HepG2 (cell line): ENCODE results near the gene TANGO2. TPM values are rescaled to one million over a fixed set of nuclear protein-coding genes. Genes with fewer than 3 reads are reported as not detected.

Experiments
- ATAC-seq: fragments of 200-7000 bp; cut with Tn5 transposase; 3 replicates; pipeline ENCODE4 v1.9.1; 2020; ENCODE audit warnings: mild to moderate bottlenecking, moderate library complexity
- BruUV-seq: library from RNA; stranded (reverse); fragments of 400-500 nt; replicated peaks from 2 replicates; lab custom pipeline; 2021; lab: Mats Ljungman, UMichigan
- CTCF ChIA-PET: fragments of 300-600 bp; formaldehyde crosslinking; extraction: SDS; loops from one replicate; lab custom pipeline; 2021; ENCODE audit warnings: low total read pairs, inconsistent platforms, low intra/inter-chr PET ratio; lab: Yijun Ruan, JAX
- POLR2A ChIA-PET: fragments of 350-600 bp; sonication (Branson Sonifier 250); formaldehyde crosslinking; loops from one replicate; lab custom pipeline; 2020; ENCODE audit warnings: antibody characterized with exemption, inconsistent platforms; lab: Yijun Ruan, JAX
- DNase-seq: peaks from one replicate; pipeline ENCODE4 v3.0.0-alpha.2; 2015; ENCODE audit warnings: low spot score
- FAIRE-seq: peaks from 3 replicates; lab custom pipeline; 2011; peaks lifted over from hg19 to GRCh38; lab: Jason Lieb, UNC
- H2AFZ ChIP-seq: one replicate; pipeline ENCODE4 v1.6.1; 2011; ENCODE audit warnings: low read length, inconsistent platforms
- H3K27ac ChIP-seq: fragments of 300-600 bp; 3 replicates; pipeline ENCODE4 v1.8.0; 2011; ENCODE audit warnings: mixed run types, mild to moderate bottlenecking, mixed read lengths, low read length, inconsistent platforms; ENCODE audit not compliant: insufficient read depth; ENCODE audit errors: extremely low read length
- H3K27me3 ChIP-seq, 2 experiments: fragments of 200-600 bp in 1 of 2; 2 replicates in 1 of 2; 3 replicates in 1 of 2; pipeline versions ENCODE4 v1.6.0 to v1.8.0; 2011; ENCODE audit warnings: low read length in 2 of 2, mild to moderate bottlenecking in 2 of 2, moderate library complexity in 2 of 2, inconsistent platforms in 1 of 2; ENCODE audit not compliant: insufficient read depth in 2 of 2, control insufficient read depth in 1 of 2
- H3K36me3 ChIP-seq, 2 experiments: fragments of 200-600 bp in 1 of 2; replicated peaks in 1 of 2; 2 replicates in 1 of 2; 3 replicates in 1 of 2; pipeline versions ENCODE4 v1.5.1 to v1.8.0; 2011; ENCODE audit warnings: low read length in 2 of 2, inconsistent platforms in 1 of 2; ENCODE audit not compliant: insufficient read depth in 2 of 2, control insufficient read depth in 1 of 2
- H3K4me1 ChIP-seq: 2 replicates; pipeline ENCODE4 v1.5.1; 2012; ENCODE audit warnings: low read length, inconsistent platforms; ENCODE audit not compliant: insufficient read depth
- H3K4me2 ChIP-seq: 2 replicates; pipeline ENCODE4 v1.6.0; 2011; ENCODE audit warnings: low read depth, low read length, inconsistent platforms
- H3K4me3 ChIP-seq, 3 experiments: fragments of 200-600 bp in 1 of 3; sonication (generic), shearing (Covaris generic) in 1 of 3; replicated peaks in 1 of 3; 2 replicates each; pipeline ENCODE4 v1.5.1; 2011 to 2016; ENCODE audit warnings: low read length in 3 of 3, inconsistent platforms in 2 of 3, low read depth in 2 of 3, mild to moderate bottlenecking in 2 of 3, control low read depth in 1 of 3, mixed read lengths in 1 of 3; ENCODE audit not compliant: insufficient read depth in 1 of 3
- H3K79me2 ChIP-seq: one replicate; pipeline ENCODE4 v1.6.1; 2011; ENCODE audit warnings: low read length, inconsistent platforms; ENCODE audit not compliant: insufficient read depth
- H3K9ac ChIP-seq: 2 replicates; pipeline ENCODE4 v1.6.0; 2011; ENCODE audit warnings: mild to moderate bottlenecking, low read depth, low read length, inconsistent platforms; ENCODE audit not compliant: insufficient read depth
- H3K9me3 ChIP-seq: 2 replicates; pipeline ENCODE4 v1.5.1; 2012; ENCODE audit warnings: mild to moderate bottlenecking, low read length
- H4K20me1 ChIP-seq: 2 replicates; pipeline ENCODE4 v1.6.0; 2011; ENCODE audit warnings: inconsistent platforms, mild to moderate bottlenecking, low read length, moderate library complexity; ENCODE audit not compliant: insufficient read depth
- AGO2 ChIP-seq: fragments of 200-400 bp; formaldehyde crosslinking; optimal IDR thresholded peaks from 2 replicates; pipeline ENCODE3; 2017; ENCODE audit warnings: mild to moderate bottlenecking, low read depth, low read length, moderate library complexity
- CENPT ChIP-seq: sonication (generic); formaldehyde crosslinking; IDR thresholded peaks from 2 replicates; pipeline ENCODE4 v1.8.0; 2022; ENCODE audit warnings: low read depth, mild to moderate bottlenecking, moderate library complexity, missing genetic modification reagents
- MAFK ChIP-seq, 2 experiments: IDR thresholded peaks in 1 of 2; conservative IDR thresholded peaks in 1 of 2; 2 replicates each; pipeline ENCODE4 v1.6.1; 2011; ENCODE audit warnings: improper control_type of control experiment in 2 of 2, low read length in 2 of 2
- MBNL3 ChIP-seq: fragments of 250-450 bp; sonication (Bioruptor Pico); conservative IDR thresholded peaks from 2 replicates; pipeline ENCODE4 v1.8.0; 2022; ENCODE audit warnings: mild to moderate bottlenecking, inconsistent platforms
- MED13 ChIP-seq: sonication (generic); formaldehyde crosslinking; IDR thresholded peaks from 2 replicates; pipeline ENCODE4 v1.5.0; 2020; ENCODE audit warnings: missing genetic modification reagents
- MIER3 ChIP-seq: IDR thresholded peaks from 2 replicates; pipeline ENCODE4 v1.6.1; 2016; ENCODE audit warnings: missing compliant biosample characterization, borderline replicate concordance
- RORA ChIP-seq: sonication (generic); formaldehyde crosslinking; IDR thresholded peaks from 2 replicates; pipeline ENCODE4 v1.5.0; 2020; ENCODE audit warnings: mild to moderate bottlenecking, missing genetic modification reagents, moderate library complexity
- SOX5 ChIP-seq: IDR thresholded peaks from 2 replicates; pipeline ENCODE4 v1.6.1; 2016; ENCODE audit warnings: borderline replicate concordance
- TRIM24 ChIP-seq: sonication (generic); formaldehyde crosslinking; IDR thresholded peaks from 2 replicates; pipeline ENCODE4 v1.8.0; 2022; ENCODE audit warnings: mild to moderate bottlenecking, missing genetic modification reagents
- ZBTB21 ChIP-seq: sonication (generic); formaldehyde crosslinking; IDR thresholded peaks from 2 replicates; pipeline ENCODE4 v1.4.0; 2020; ENCODE audit warnings: missing genetic modification reagents
- ZIK1 ChIP-seq: sonication (generic); formaldehyde crosslinking; IDR thresholded peaks from 2 replicates; pipeline ENCODE4 v1.5.0; 2020; ENCODE audit warnings: mild to moderate bottlenecking, low read depth, missing genetic modification reagents, borderline replicate concordance
- ZNF264 ChIP-seq: sonication (generic); formaldehyde crosslinking; IDR thresholded peaks from 2 replicates; pipeline ENCODE4 v1.4.0; 2020; ENCODE audit warnings: missing genetic modification reagents
- ZNF451 ChIP-seq: sonication (generic); formaldehyde crosslinking; IDR thresholded peaks from 2 replicates; pipeline ENCODE4 v1.5.0; 2020; ENCODE audit warnings: mild to moderate bottlenecking, missing genetic modification reagents
- ZNF460 ChIP-seq: sonication (generic); formaldehyde crosslinking; IDR thresholded peaks from 2 replicates; pipeline ENCODE4 v1.5.1; 2020; ENCODE audit warnings: missing genetic modification reagents, mild to moderate bottlenecking, borderline replicate concordance
- ZNF766 ChIP-seq: sonication (generic); formaldehyde crosslinking; IDR thresholded peaks from 2 replicates; pipeline ENCODE4 v1.5.0; 2020; ENCODE audit warnings: missing genetic modification reagents, borderline replicate concordance
- WGBS: methylation state at CpG from one replicate; pipeline ENCODE4 v1.1.6; 2017; ENCODE audit warnings: low lambda C conversion rate; 5-methylcytosine and 5-hydroxymethylcytosine counted together
- in situ Hi-C: cut with HindIII; loops from 2 replicates; pipeline ENCODE4 v1.10.0; 2017; ENCODE audit warnings: low pct_unique_long_range_greater_than_20kb; ENCODE audit not compliant: extremely low pct_ligation_motif_present
- intact Hi-C: fragments of 100-400 bp; cut with micrococcal nuclease; formaldehyde crosslinking; loops from one replicate; pipeline ENCODE4 v1.10.0; 2022; ENCODE audit not compliant: unreplicated experiment
- polyA plus RNA-seq, 8 experiments: library from polyadenylated mRNA; depleted of rRNA in 3 of 8; stranded (reverse) in 7 of 8; unstranded in 1 of 8; fragments of >200 nt; fragmentation: Illumina TruSeq in 4 of 8; extraction: Trizol in 4 of 8; gene quantifications; 2 replicates each; pipeline versions ENCODE4 v1.2.1 to v1.2.3, GENCODE V29; 2011 to 2016; ENCODE audit warnings: low read depth in 4 of 8, missing spikeins in 1 of 8, mixed read lengths in 1 of 8; ENCODE audit not compliant: insufficient read depth in 1 of 8
- total RNA-seq, 5 experiments: library from RNA; depleted of rRNA; stranded (reverse); fragments of >200 nt; fragmentation: Illumina TruSeq; extraction: Trizol; gene quantifications; 2 replicates each; pipeline ENCODE4 v1.2.3, GENCODE V29; 2016; ENCODE audit warnings: low read depth in 1 of 5

Gene TANGO2
- total and polyA plus RNA-seq, 2 of the 13 experiments (the other 11 are each of a cell fraction or from before 2014, with no cell fraction given): 12.9 to 14.8 TPM

DNA sequence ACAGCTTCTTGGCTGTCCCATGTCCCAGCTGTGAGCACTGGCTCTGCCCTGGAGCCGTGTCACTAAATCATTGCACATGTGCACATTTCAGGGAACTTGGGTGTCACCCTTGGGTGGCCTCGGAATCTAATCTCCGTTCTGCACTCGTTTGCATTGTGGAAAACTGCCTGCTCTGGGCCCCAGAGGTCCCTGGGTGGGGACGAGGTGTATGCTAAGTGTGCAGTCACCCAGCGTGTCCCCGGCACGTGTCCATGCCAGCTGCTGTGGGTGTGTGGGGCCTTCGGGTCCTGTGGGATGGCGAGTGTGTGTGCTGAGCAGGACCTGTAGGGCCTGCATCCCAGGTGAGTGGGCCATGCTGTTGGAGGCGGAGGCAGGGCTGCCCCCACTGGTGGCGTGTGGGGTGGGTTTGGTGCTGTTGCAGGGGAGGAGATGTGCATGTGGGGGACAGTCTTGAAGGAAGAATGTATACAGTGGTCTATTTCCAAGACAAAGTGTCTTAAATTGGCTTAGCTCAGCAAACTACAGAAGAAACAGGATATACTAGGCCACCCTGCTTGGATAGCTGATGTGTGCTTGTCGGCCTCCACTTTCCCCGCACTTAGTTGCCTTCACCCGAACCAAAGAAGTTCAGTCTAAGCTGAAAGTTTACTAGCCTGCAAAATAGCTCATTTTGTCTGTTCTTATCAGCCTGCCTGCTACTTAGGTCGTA is 14.6 kb downstream of the TANGO2 start:
- H3K4me3 ChIP-seq: no peak overlapping the region
- H3K27me3 ChIP-seq: no peaks in the 10 kb centered on the region
- H2AFZ ChIP-seq: no peak overlapping the region
- TF ChIP-seq ZNF264 (CRISPR knock-in tag) (no peak), MAFK (conservative IDR thresholded peaks at IDR 0.05 in 1 of 2, IDR thresholded peaks at IDR 0.05 in 1 of 2; ENCODE audit: low read length in 2 of 2) (peak in 1 of 2 experiments; percentile 56; a peak in 2 of 4 replicates)
- TF ChIP-seq, all 625 proteins: peak for 1
- no peak overlapping the region for H3K9ac ChIP-seq
- in situ Hi-C loops (no loop called here), intact Hi-C loops (no loop called here)
- POLR2A ChIA-PET: interaction anchor here (0.8 kb wide), 1 partner anchor 73 kb away, joined by 4 read pairs; no protein-coding TSS in a partner anchor
- H3K9me3 ChIP-seq: no peaks in the 10 kb centered on the region
- BruUV-seq: no TSS peak
- no peaks in the 10 kb centered on the region for H3K4me1 ChIP-seq
- no peak overlapping the region for H3K4me2 ChIP-seq
- no peak overlapping the region for H3K27ac ChIP-seq
- ATAC-seq: no peak
- peaks cover 2 to 10% of the 10 kb centered on the region in 2 experiments; a peak in 3 of 5 replicates for H3K36me3 ChIP-seq
- no peaks in the 10 kb centered on the region for H3K79me2 ChIP-seq
- WGBS: 90% methylated on average over 16 of the region's 16 CpGs
- no peaks in the 10 kb centered on the region for H4K20me1 ChIP-seq
- DNase-seq: no peak
- CTCF ChIA-PET: no interaction called here
- no peak for FAIRE-seq

DNA sequence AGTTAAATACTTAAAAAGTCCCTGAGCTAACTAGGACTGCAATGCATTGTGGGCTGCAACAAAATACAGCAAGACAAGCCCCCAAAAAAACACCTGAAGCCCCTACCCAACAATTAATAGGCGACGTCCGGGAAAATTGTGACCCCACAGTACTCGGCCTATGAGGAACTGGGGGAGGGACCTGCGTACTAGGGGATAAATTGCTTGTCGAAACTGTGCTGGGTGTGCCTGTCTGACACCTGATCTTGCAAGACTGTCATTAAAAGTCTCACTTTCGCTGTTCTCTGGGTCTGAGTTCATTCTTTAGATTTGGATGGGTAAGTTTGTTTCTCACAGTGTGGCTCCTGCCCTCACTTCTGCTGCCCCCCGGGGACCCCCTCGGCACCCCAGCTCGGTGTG is 15.2 kb downstream of the TANGO2 start:
- Histone ChIP-seq H3K4me2 (no peak overlapping the region), H3K27ac (no peak overlapping the region), H4K20me1 (no peaks in the 10 kb centered on the region), H3K9ac (no peak overlapping the region), H2AFZ (no peak overlapping the region), H3K9me3 (no peaks in the 10 kb centered on the region), H3K4me3 (no peak overlapping the region), H3K79me2 (no peaks in the 10 kb centered on the region), H3K36me3 (peaks cover 2 to 12% of the 10 kb centered on the region in 2 experiments; a peak in 3 of 5 replicates), H3K27me3 (no peaks in the 10 kb centered on the region), H3K4me1 (no peaks in the 10 kb centered on the region)
- DNase-seq (no peak), ATAC-seq (no peak), FAIRE-seq (no peak)
- ChIA-PET POLR2A (interaction anchor here (0.8 kb wide), 1 partner anchor 73 kb away, joined by 4 read pairs; no protein-coding TSS in a partner anchor), CTCF (no interaction called here)
- intact Hi-C loops: no loop called here
- 96% methylated on average over 10 of the region's 10 CpGs for WGBS
- in situ Hi-C loops: no loop called here
- no TSS peak for BruUV-seq
- TF ChIP-seq ZNF766 (CRISPR knock-in tag): no peak
- TF ChIP-seq ZBTB21 (CRISPR knock-in tag): no peak
- no peak for TF ChIP-seq TRIM24 (CRISPR knock-in tag)
- TF ChIP-seq MBNL3 (CRISPR knock-in tag): no peak
- TF ChIP-seq ZNF460 (CRISPR knock-in tag): no peak
- no peak for TF ChIP-seq ZNF451 (CRISPR knock-in tag)
- TF ChIP-seq RORA (CRISPR knock-in tag): no peak
- TF ChIP-seq CENPT (CRISPR knock-in tag): no peak
- TF ChIP-seq MED13 (CRISPR knock-in tag): no peak
- no peak for TF ChIP-seq SOX5
- TF ChIP-seq AGO2: no peak
- no peak for TF ChIP-seq ZIK1 (CRISPR knock-in tag)
- TF ChIP-seq MIER3 (CRISPR knock-in tag): no peak
